Measurements from ENCODE around the gene TRMT6.

TRMT6 gene

DNA sequence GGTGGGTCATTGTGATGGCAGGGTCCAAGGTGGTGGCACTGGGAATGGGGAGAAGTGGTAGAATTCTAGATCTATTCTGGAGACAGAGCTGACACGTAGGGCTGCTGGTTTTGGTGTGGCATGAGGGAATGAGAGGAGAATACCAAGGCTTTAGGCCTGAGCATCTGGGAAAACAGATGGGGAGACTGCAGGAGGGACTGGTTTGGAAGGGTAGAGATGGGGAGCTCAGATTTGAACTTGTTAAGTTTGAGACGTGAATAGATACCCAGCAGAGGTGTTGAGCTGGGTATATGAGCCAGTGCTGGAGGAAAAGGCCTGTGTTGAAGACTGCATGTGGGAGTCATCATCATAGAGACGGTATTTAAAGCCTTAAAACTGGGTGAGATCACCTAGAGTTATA, 17.5 kb downstream of the TRMT6 start:
- no peak overlapping the region for H3K4me2 ChIP-seq (ENCODE audit: low read length, poor library complexity, severe bottlenecking)
- H2BK120ac ChIP-seq (ENCODE audit: low read depth, low read length): no peak overlapping the region
- H3K9me3 ChIP-seq (ENCODE audit: control insufficient read depth, low read length): no peaks in the 10 kb centered on the region
- H2BK5ac ChIP-seq (ENCODE audit: low read depth, low read length, poor library complexity, severe bottlenecking): no peak overlapping the region
- DNase-seq: no peak
- WGBS: 82% methylated on average over 3 of the region's 3 CpGs
- no peak overlapping the region for H3K9ac ChIP-seq (ENCODE audit: low read length)
- no peaks in the 10 kb centered on the region for H3K4me1 ChIP-seq (ENCODE audit: control insufficient read depth, insufficient read depth, low read depth, low read length)
- peaks cover 0 to 10% of the 10 kb centered on the region in 2 experiments for H3K27me3 ChIP-seq (ENCODE audit: control insufficient read depth in 1 of 2, insufficient read depth in 1 of 2, low read length in 2 of 2)
- peaks cover 0 to 7% of the 10 kb centered on the region in 2 experiments for H3K36me3 ChIP-seq (ENCODE audit: control insufficient read depth in 1 of 2, insufficient read depth in 2 of 2, low read depth in 1 of 2, low read length in 2 of 2)
- H3K4ac ChIP-seq (ENCODE audit: low read depth in 1 of 2, low read length in 2 of 2): no peak overlapping the region
- H4K91ac ChIP-seq (ENCODE audit: low read length): no peak overlapping the region
- H2AK5ac ChIP-seq (ENCODE audit: low read length, severe bottlenecking): no peak overlapping the region
- no peak overlapping the region for H2AFZ ChIP-seq (ENCODE audit: low read depth, low read length)
- H3K79me1 ChIP-seq (replicated peaks; ENCODE audit: low read length, poor library complexity, severe bottlenecking): no peaks in the 10 kb centered on the region
- H3K4me3 ChIP-seq (ENCODE audit: insufficient read depth in 1 of 2, low read depth in 1 of 2, low read length in 2 of 2): no peak overlapping the region
- H3K27ac ChIP-seq (ENCODE audit: low read length, poor library complexity, severe bottlenecking): no peak overlapping the region
- no peak overlapping the region for H3K23ac ChIP-seq (ENCODE audit: low read length in 2 of 2)
- H2BK15ac ChIP-seq (ENCODE audit: low read depth, poor library complexity, severe bottlenecking): no peak overlapping the region
- H4K8ac ChIP-seq (ENCODE audit: low read length): no peak overlapping the region
- no peak overlapping the region for H2BK12ac ChIP-seq (ENCODE audit: low read length in 2 of 2)
- H3K18ac ChIP-seq (ENCODE audit: low read depth in 1 of 2, low read length in 2 of 2): no peak overlapping the region
- H3K14ac ChIP-seq (ENCODE audit: low read length in 2 of 2): no peak overlapping the region

DNA sequence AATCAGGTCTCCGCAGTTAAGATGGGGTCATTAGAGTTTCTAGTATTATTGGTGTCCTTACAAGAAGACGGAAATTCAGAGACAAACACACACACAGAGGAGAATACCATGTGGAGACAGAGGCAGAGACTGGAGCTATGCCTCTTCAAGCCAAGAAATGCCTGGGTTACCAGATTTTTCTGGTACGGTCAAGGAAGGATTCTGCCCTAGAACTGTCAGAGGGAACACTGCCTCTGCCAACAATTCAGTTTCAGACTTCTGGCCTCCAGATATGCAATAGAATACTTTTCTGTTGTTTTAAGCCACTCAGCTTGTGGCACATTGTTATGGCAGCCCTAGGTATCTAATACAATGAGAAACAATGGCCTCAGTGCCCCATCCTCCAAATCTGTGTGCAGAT, 18.9 kb downstream of the TRMT6 start:
- Histone ChIP-seq H3K9ac (ENCODE audit: low read length) (no peak overlapping the region), H2BK12ac (ENCODE audit: low read length in 2 of 2) (no peak overlapping the region), H3K14ac (ENCODE audit: low read length in 2 of 2) (no peak overlapping the region), H2BK120ac (ENCODE audit: low read depth, low read length) (no peak overlapping the region), H3K4me1 (ENCODE audit: control insufficient read depth, insufficient read depth, low read depth, low read length) (no peaks in the 10 kb centered on the region), H3K18ac (ENCODE audit: low read depth in 1 of 2, low read length in 2 of 2) (no peak overlapping the region), H4K8ac (ENCODE audit: low read length) (no peak overlapping the region), H3K4me3 (ENCODE audit: insufficient read depth in 1 of 2, low read depth in 1 of 2, low read length in 2 of 2) (no peak overlapping the region), H4K91ac (ENCODE audit: low read length) (no peak overlapping the region), H3K79me1 (replicated peaks; ENCODE audit: low read length, poor library complexity, severe bottlenecking) (no peaks in the 10 kb centered on the region), H2AFZ (ENCODE audit: low read depth, low read length) (no peak overlapping the region), H3K27me3 (ENCODE audit: control insufficient read depth in 1 of 2, insufficient read depth in 1 of 2, low read length in 2 of 2) (peaks cover 0 to 14% of the 10 kb centered on the region in 2 experiments), H3K27ac (ENCODE audit: low read length, poor library complexity, severe bottlenecking) (no peak overlapping the region), H3K4me2 (ENCODE audit: low read length, poor library complexity, severe bottlenecking) (no peak overlapping the region), H2AK5ac (ENCODE audit: low read length, severe bottlenecking) (no peak overlapping the region), H2BK5ac (ENCODE audit: low read depth, low read length, poor library complexity, severe bottlenecking) (no peak overlapping the region), H3K4ac (ENCODE audit: low read depth in 1 of 2, low read length in 2 of 2) (no peak overlapping the region), H2BK15ac (ENCODE audit: low read depth, poor library complexity, severe bottlenecking) (no peak overlapping the region), H3K36me3 (ENCODE audit: control insufficient read depth in 1 of 2, insufficient read depth in 2 of 2, low read depth in 1 of 2, low read length in 2 of 2) (no peaks in the 10 kb centered on the region), H3K9me3 (ENCODE audit: control insufficient read depth, low read length) (no peaks in the 10 kb centered on the region), H3K23ac (ENCODE audit: low read length in 2 of 2) (no peak overlapping the region)
- WGBS: 96% methylated on average over 3 of the region's 3 CpGs
- no peak for DNase-seq

DNA sequence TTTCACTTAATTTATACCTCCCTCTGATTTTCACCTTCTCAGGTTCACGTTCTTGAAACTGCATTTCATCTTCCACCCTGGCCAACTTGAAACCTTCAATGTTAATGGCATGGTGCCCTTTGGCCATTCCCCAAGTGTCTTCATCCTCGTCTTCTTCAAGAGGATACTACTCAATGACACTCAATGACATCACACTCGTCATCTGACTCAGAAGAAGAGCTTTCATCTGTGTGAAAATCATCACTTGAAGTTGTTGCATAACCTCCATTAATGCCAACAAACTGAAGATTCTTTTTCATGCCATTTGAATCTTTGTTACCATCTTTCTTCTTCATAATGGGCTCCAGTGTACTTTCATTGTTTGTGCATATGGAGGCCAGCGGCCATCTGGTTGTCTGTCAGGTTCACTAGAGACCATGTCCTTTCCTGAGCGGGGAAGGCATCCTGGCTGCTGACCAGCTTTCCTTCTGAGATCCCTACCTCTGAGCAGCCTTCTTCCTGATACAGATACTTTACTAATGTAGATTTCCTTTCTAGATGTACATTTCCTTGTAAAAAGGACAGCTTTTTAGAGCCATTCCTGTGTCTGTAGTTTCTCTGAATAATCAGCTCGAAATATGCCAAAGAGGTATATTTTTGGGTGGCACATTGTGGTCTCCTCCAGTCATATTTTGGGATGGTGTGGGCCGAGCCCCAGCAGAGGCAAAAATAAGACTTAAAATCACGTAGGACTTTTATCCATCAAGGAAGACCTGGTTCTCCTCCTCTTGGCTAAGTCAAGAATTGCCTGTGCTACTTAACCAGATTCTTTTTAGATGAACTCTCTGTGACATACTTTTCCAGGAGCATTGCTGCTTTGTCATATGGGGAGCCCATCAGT, 21.3 kb downstream of the TRMT6 start:
- Histone ChIP-seq H3K23ac (ENCODE audit: low read length in 2 of 2) (no peak overlapping the region), H2AK5ac (ENCODE audit: low read length, severe bottlenecking) (no peak overlapping the region), H2AFZ (ENCODE audit: low read depth, low read length) (no peak overlapping the region), H2BK5ac (ENCODE audit: low read depth, low read length, poor library complexity, severe bottlenecking) (no peak overlapping the region), H3K14ac (ENCODE audit: low read length in 2 of 2) (no peak overlapping the region), H2BK120ac (ENCODE audit: low read depth, low read length) (no peak overlapping the region), H3K4me3 (ENCODE audit: insufficient read depth in 1 of 2, low read depth in 1 of 2, low read length in 2 of 2) (no peak overlapping the region), H4K8ac (ENCODE audit: low read length) (no peak overlapping the region), H3K9me3 (ENCODE audit: control insufficient read depth, low read length) (no peaks in the 10 kb centered on the region), H3K27ac (ENCODE audit: low read length, poor library complexity, severe bottlenecking) (no peak overlapping the region), H3K27me3 (ENCODE audit: control insufficient read depth in 1 of 2, insufficient read depth in 1 of 2, low read length in 2 of 2) (peaks cover 4 to 27% of the 10 kb centered on the region in 2 experiments), H3K9ac (ENCODE audit: low read length) (no peak overlapping the region), H3K4me2 (ENCODE audit: low read length, poor library complexity, severe bottlenecking) (no peak overlapping the region), H3K4ac (ENCODE audit: low read depth in 1 of 2, low read length in 2 of 2) (no peak overlapping the region), H3K36me3 (ENCODE audit: control insufficient read depth in 1 of 2, insufficient read depth in 2 of 2, low read depth in 1 of 2, low read length in 2 of 2) (no peaks in the 10 kb centered on the region), H3K79me1 (replicated peaks; ENCODE audit: low read length, poor library complexity, severe bottlenecking) (no peaks in the 10 kb centered on the region), H4K91ac (ENCODE audit: low read length) (no peak overlapping the region), H2BK12ac (ENCODE audit: low read length in 2 of 2) (no peak overlapping the region), H3K4me1 (ENCODE audit: control insufficient read depth, insufficient read depth, low read depth, low read length) (no peaks in the 10 kb centered on the region), H2BK15ac (ENCODE audit: low read depth, poor library complexity, severe bottlenecking) (no peak overlapping the region), H3K18ac (ENCODE audit: low read depth in 1 of 2, low read length in 2 of 2) (no peak overlapping the region)
- DNase-seq: no peak
- 77% methylated on average over 8 of the region's 8 CpGs for WGBS

DNA sequence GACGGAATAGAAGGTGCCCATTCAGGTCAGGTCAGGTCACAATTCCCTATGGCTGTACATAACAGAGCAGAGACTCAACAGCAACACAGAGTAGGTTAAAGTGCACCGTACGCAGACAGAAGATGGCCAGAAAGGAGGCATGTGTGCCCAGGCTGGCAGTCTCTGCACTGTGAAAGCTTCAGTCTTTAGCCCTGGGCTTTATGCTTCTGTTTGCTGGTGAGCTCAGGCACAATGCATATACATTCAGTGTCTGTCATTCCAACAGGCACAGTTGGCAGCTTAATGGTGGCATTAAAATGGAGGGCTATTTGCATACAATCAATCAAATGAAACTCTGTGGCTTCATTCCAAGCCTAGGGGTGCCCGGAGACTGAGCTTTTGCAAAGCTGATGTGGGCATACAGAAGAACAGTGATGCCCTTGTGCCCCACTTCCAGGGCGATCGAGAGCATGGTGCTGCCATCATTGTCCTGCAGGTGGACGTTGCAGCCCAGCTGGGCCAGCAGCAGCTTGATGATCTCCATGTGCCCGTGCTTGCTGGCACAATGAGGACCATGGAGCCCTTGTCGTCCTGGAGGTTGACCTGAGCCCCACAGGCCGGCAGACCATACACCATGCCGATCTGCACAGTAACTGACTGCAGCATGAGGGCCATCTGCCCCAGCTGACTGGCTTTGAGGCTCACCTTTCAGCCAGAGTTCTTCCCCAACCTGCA, 22.4 kb downstream of the TRMT6 start:
- Histone ChIP-seq H3K4ac (ENCODE audit: low read depth in 1 of 2, low read length in 2 of 2) (no peak overlapping the region), H2BK120ac (ENCODE audit: low read depth, low read length) (no peak overlapping the region), H3K4me1 (ENCODE audit: control insufficient read depth, insufficient read depth, low read depth, low read length) (no peaks in the 10 kb centered on the region), H2AK5ac (ENCODE audit: low read length, severe bottlenecking) (no peak overlapping the region), H3K79me1 (replicated peaks; ENCODE audit: low read length, poor library complexity, severe bottlenecking) (no peaks in the 10 kb centered on the region), H3K27me3 (ENCODE audit: control insufficient read depth in 1 of 2, insufficient read depth in 1 of 2, low read length in 2 of 2) (peaks cover 5 to 39% of the 10 kb centered on the region in 2 experiments), H2BK15ac (ENCODE audit: low read depth, poor library complexity, severe bottlenecking) (no peak overlapping the region), H2BK5ac (ENCODE audit: low read depth, low read length, poor library complexity, severe bottlenecking) (no peak overlapping the region), H4K8ac (ENCODE audit: low read length) (no peak overlapping the region), H3K36me3 (ENCODE audit: control insufficient read depth in 1 of 2, insufficient read depth in 2 of 2, low read depth in 1 of 2, low read length in 2 of 2) (no peaks in the 10 kb centered on the region), H4K91ac (ENCODE audit: low read length) (no peak overlapping the region), H3K23ac (ENCODE audit: low read length in 2 of 2) (no peak overlapping the region), H3K14ac (ENCODE audit: low read length in 2 of 2) (peak overlapping the region in 1 of 2 experiments; percentile 20), H3K4me3 (ENCODE audit: insufficient read depth in 1 of 2, low read depth in 1 of 2, low read length in 2 of 2) (no peak overlapping the region), H3K18ac (ENCODE audit: low read depth in 1 of 2, low read length in 2 of 2) (no peak overlapping the region), H2BK12ac (ENCODE audit: low read length in 2 of 2) (no peak overlapping the region), H3K9ac (ENCODE audit: low read length) (no peak overlapping the region), H3K27ac (ENCODE audit: low read length, poor library complexity, severe bottlenecking) (no peak overlapping the region), H2AFZ (ENCODE audit: low read depth, low read length) (no peak overlapping the region), H3K4me2 (ENCODE audit: low read length, poor library complexity, severe bottlenecking) (no peak overlapping the region), H3K9me3 (ENCODE audit: control insufficient read depth, low read length) (no peaks in the 10 kb centered on the region)
- 86% methylated on average over 11 of the region's 11 CpGs for WGBS
- no peak for DNase-seq
